GM18502 (cell line): ENCODE data around the gene CCDC6.

Source experiments
- ATAC-seq: cut with Tn5 transposase; IDR thresholded peaks from one replicate; pipeline ENCODE4 v1.9.1; 2021; ENCODE audit warnings: mild to moderate bottlenecking; ENCODE audit not compliant: unreplicated experiment, poor library complexity

CCDC6 gene

DNA sequence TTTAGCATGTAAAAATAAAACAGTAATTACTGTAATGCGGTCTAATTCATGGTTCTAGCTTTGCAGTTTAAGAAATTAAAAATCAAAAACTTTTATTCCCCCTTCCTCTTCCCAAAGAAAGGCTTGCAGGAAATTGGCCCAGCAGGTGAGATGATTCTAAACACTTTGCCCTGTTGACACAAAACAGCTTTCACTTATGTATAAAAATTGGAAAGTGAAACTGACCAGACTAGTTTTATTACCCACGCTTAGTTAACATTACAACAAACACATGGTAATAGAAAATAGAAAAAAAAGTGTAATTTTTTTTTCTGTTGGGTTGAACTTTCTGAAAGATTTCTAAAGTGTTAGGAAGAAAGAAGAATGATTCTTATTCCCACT lies 1.2 kb upstream of the CCDC6 start:
- no peak for ATAC-seq

DNA sequence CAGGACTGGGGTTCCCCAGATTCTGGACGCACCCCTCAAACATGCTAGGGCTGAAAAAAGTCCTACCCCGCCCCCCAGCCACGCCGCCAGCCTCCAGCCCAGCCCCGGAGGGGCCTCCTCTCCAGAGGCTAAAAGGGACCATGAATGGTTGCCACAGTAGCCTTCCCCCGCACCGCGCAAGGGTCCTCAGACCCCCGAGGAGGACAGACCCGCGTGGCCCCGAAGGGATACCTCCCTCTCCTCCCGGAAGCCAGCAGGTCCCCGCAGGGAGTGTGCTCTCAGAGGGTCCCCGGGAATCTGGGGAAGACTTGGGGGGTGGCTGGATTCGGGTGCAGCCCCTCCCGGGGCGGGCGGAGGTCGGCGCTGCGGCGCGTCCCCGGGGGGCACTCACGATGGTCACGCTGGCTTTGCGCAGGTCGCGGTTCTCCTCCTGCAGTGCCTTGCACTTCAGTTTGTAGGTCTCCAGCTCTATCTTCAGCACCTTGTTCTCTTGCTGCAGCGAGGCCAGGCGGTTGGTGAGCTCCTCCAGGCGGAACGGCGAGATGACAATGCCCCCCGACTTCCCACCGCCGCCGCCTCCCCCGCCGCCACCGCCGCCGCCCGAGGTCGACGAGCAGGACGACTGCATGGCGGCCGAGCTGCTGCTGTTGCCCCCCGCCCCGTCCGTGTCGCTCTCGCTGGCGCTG lies 482 bp downstream of the CCDC6 start:
- no peak for ATAC-seq

DNA sequence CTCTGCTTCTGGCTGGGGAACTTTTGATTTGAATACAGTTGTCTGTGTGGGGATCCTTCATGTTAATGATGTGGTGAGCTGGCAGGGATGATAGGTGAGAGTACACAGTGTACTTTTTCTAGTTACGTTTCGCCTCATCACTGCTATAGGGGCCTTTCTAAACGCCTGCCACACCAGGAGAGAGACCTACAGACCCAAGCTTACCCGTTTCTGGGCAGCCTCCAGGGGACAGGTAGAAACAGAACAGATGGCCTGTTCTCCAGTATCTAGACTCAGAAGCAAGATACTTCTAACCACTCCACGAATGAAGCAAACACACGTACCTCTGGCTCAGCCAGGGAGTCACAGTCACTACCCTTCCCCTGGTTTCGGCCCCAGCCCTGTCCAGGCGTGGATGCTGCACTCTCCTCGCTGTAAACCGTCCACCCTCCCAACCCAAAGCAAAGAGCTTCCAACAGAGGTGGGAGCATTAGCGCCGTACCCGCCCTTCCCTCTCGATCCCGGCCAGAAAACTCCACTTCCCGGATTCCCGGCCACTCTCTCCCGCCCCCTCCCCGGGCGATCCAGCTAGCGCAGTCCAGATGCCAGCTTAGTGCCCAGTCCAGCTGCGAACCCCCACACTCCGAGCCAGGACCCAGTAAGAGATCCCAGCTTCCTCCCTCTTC lies 1.2 kb downstream of the CCDC6 start:
- ATAC-seq, result peak; percentile 56

DNA sequence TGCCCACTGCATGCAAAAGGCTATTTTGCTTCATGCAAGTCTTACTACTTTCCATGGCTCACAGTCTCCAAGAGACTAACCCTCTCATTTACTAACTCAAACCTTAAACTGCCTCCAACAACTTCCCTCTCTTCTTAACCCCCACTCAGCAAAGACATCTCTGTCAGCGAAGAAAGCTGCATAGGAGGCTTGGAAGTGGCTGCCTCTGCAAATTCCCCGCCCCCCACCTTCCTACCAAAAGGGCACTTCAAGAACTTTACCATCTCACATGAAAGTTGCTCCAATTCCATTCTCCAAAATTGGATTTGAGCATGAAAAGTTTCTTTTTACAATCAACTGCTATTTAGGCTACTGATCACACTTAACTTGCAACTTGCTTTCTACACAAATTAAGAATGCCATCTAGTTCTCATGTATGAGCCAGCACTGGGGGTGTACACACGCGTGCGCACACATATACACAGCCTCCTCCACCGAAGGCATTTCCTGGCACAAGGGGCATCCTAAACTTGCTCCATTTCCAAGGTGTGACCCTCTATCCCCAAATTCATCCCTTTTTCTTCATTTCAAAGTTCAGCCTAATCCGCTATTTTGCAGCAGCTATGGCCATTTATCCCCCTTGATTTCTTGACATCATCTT lies 1.8 kb downstream of the CCDC6 start:
- no peak for ATAC-seq

DNA sequence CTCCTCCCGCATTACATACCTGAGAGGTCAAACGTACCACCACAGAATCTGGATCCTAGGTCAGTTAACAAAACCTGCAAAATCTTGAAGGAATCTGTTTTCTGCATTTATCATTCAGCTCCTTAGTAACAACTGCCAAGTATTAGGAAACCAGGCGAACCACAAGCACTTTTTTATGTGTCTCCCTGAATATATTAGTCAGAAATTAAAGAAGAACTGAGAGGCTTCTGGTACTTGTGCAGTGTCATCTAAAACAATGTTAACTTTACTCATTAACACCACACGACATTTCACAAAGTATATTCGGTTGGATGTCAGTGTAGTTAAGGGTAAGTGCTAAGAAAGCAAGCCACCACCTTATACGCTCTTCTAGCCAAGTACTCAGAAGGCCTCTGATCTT lies 2.5 kb downstream of the CCDC6 start:
- no peak for ATAC-seq

DNA sequence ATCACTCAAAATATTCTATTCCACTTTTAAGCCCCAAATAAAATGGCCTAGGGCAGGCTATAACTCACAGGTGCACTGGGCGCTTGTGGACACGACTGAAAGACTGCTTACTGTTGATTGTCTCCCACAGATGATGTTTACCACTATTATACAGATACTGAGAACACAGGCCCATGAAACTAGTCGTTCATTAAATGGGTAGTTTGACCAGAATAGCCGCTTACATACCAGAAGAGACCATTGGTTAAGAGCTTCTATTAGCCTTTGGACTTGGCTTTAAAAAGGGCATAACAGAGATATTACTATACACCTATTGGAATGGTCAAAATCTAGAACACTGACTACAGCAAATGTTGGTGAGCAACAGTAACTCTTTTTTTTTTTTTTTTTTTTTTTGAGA lies 4.3 kb downstream of the CCDC6 start:
- ATAC-seq, result no peak

DNA sequence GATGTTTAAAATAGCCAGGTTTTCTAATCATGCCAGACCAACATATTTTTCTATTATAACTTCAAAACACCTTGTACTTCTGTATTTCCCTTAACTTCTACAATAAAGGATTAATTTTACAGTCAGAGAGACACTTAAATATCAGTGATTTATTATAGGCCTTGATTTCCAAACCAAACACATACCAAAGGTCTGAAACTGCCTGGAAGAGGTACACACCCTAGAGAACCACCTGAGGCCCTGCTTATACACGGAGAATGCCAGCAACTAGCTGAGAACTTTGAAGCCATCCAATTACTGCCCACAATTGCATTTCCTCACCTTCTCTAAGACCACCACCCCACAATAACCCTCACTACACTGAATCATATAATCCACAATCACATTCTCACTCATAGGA lies 4.9 kb downstream of the CCDC6 start:
- no peak for ATAC-seq

DNA sequence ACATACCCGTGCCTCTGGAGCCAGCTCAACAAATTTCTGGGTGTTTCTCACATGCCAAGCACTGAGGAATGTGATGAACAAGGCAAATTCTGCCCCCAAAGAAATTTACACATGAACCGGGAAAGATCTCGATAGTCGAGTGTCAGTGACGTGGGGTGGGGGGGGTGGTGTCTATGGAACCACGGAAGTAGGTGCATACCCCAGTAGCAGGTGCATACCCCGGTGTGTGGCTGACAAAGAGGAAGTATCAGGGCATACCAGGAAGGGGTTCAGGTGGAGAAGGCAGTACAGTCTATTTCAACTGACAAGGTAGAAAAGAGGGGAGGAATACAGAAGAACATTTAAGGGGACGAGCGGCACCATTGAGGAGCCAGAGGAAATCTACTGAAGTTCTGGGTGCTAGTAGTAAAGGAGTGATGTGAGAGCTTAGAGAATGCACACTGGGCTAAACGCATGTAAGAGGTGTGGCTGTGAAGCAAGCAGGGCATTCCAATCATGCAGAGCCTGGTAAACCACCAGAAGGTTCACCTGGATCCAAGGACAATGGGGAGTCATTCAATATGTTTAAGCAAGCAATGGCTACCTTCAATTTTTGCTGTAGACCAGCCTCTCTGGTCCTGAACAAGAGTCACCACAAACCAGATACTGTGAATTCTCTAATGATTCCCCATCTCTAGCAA lies 6.2 kb downstream of the CCDC6 start:
- no peak for ATAC-seq

DNA sequence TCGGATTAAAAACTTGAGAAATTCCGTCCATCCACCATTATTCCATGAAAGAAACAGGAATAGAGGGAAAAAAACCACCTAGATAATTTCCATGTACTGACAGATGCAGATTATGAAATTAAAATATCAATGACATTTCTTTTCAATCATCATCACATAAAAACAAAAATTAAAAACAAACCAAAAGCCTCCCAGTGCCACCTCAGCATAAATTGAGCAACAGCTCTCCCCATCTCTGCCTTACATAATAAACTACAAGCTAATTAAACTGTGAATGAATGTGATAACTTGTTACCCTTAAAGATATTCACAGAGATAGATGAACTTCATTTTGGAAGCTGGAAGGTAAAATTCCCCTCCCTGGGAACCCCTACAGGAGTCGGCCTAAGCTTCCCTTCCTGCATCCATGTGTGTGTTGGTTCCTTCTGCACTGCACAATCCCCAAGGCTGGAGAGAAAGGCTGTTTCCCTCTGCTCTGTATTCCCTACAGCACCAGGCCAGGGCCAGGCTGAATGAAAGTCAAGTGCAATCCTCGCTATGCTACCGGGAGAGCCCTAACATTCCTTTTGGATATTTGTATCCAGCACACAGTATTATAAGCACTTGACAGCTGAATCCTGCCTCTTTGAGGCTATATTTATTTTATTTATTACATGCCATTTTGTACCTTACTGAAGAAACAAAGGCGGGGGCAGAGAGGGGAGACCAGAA lies 8.1 kb downstream of the CCDC6 start:
- ATAC-seq, result no peak

DNA sequence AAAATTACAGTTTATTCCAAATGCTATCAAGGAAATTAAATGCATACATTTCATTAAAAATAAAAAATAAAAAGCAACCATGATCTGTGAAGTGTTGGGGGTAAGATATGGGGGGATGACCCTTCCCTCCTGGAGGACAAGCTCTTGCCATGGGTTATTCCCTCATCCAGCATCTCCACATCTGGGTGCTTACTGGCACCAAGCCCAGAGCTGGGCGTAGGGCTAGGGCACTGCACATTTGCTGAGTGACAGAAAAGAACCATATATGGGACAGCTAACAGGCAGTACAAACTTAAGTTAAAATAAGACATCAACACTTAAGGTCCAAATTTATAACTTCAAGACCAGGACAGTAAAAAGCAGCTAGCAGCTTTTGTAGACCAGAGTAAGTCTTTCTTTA lies 10.2 kb downstream of the CCDC6 start:
- no peak for ATAC-seq

DNA sequence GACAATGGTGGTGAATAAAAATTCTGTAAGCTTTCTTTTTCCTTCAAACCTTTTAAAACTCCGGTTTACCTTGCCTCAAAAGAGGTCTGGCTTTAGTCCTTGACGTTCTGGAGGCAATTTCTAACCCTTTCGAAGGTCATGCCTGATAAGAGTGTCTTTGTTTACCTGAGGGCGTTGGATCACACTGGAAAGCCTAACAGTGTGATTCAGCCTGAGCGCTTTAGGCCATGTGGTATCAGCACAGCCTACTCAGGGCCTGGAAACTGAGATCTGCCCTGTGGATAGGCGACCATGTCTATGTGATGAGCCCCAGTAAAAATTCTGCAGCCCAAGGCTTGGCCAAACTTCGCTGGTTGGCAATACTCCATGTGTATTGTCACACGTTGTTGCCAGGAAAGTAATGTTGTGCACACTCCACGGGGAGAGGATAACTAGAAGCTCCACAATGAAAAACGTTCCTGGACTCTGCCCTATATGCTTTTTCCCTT lies 10.7 kb downstream of the CCDC6 start:
- no peak for ATAC-seq

DNA sequence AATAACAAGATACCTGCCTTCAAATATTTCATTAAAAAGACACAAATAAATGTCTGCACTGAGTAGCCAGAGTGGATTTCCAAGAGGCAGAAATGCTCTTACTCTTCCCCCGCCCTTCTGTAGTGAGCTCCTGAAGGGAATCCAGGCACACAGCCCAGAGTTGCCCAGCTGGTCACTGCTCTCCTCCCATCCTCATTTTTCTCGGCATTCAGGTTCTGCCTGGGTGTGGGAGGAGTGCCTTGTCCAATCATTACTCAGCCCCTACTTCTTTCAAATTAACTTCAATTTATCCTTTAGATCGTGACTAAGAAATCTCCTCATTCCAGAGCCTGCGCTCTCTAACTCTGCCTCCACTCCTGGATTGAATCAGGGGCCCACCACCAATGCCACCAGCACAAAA lies 12.2 kb downstream of the CCDC6 start:
- no peak for ATAC-seq

DNA sequence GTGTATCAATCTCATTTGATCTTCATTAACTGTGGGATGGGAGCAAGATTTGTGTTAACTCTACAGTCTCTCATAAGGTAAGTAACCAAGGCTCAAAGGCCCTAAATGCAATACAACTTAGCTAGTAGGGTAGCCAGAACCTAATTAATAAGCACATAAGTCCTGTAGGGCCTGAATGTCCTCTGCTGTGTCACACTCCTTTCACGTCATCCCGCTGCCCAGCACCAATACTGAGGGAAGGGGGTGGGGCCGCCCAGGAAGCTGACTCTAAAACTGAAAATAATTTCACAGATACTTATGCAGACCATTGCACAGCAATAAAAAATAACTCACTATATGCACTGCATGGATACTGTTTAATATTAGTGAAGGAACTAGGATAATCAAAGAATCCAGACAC lies 13.7 kb downstream of the CCDC6 start:
- no peak for ATAC-seq

DNA sequence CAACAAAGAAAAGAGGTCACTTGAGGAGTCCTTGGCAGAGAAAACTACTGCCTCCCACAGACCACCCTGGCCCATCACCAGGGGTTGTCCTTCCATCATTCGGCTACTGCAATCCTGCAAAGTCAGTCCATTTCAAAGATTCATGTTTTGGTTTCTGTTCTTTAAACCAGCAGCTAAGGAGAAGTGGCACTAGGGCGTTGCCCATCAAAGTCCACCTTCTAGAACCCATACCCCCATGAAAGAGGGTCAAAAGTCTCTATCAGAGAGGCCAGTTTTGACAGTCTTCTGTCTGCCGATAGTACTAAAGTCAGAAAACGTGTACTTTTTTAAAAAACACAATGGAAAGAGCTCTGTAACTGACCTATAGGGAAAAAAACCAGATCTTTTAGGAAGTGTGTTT lies 14.4 kb downstream of the CCDC6 start:
- ATAC-seq, result no peak

DNA sequence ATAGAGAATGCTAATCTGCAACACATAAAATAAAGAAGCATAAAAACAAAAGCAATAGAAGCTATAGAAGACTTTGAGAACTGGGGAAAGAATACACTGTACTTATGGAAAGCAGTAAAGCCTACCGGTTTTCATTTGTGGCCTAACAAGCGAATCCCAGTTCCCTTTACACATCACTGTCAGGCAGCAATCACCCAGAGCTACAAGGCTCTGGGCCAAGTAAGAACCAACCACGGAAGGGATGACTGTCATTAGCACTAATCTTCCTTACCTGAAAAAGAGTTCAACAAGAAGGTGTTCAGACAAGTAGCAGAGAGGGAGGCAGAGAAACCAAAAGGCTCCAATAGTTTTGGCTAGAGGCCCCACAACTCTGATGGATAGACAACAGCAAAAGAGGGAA lies 15.0 kb downstream of the CCDC6 start:
- ATAC-seq, result peak; percentile 66

DNA sequence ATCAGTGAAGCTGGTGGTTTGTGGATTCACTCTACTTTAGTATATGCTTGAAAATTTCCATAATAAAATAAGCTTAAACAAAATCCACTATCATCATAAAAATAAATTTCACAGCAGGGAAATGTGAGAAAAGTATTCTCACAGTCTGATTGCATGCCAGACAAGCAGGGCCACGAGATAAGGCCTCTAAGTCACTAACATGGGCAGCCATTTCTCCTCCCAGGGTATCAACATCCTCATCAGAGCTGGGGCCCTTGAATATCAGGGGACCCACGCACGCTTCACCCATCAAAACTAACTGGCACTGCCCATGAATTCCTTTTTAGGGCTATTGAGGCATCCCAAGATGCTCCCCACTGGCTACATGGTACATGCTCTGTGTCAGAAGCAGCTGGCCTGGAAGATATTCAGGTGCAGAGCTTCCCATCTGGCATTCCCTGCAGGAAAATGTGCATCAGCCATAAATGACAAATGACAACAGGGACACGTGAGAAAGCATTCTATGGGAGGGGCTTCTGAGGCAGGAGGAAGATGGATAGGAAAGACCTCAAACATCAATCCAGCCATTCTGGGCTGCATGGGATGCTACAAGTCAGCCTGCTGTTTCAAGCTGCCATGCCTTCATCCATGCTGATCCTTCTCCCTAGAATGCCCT lies 17.4 kb downstream of the CCDC6 start:
- ATAC-seq, result no peak

DNA sequence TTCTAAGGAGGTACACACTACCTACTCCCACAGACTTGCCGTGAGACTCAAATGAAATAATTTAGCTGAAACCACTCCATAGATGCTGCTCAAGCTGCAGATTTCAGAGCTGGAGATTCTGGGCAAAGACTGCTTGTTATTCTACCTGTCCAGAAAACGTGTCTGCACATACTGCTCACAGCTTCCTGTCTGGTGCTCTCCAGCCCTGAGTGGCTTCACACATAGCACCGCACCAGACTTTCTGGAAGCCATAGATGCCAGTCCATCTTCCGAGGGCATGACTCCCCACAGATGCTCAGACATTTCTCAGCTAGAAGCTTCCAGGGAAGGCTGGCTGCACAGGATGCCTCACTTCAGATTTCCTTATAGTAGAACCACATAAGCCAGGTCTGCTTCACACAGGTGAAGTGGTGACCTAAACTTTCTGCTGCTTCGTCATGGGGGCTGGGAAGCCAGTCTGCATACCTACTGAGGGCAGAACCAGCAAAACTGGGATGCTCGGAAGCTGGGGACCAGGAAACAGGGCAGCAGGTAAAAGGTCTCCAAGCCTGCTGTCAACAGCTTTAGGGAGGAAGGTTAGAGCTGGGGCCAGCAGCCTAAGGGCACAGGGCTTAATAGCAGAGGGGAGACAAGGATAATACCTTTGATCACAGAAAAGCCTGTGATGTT lies 18.2 kb downstream of the CCDC6 start:
- no peak for ATAC-seq

DNA sequence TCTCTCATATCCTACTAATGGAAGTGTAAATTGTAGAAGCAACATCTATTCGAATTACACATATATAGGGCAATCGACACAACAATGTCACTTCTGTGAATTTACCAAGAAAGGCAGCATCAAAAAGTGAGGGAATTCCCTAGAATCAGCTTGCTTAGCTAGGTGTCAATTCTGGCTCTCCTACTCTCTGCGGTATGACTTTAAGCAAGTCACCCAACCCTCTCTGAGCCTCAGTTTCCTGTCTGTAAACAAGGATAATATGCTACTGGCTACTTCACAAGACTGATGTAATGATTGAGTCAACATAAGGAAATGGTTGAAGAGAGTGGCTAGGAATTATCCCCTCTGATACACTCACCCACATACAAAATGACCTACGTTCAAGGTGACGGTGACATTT lies 19.4 kb downstream of the CCDC6 start:
- ATAC-seq, result no peak

DNA sequence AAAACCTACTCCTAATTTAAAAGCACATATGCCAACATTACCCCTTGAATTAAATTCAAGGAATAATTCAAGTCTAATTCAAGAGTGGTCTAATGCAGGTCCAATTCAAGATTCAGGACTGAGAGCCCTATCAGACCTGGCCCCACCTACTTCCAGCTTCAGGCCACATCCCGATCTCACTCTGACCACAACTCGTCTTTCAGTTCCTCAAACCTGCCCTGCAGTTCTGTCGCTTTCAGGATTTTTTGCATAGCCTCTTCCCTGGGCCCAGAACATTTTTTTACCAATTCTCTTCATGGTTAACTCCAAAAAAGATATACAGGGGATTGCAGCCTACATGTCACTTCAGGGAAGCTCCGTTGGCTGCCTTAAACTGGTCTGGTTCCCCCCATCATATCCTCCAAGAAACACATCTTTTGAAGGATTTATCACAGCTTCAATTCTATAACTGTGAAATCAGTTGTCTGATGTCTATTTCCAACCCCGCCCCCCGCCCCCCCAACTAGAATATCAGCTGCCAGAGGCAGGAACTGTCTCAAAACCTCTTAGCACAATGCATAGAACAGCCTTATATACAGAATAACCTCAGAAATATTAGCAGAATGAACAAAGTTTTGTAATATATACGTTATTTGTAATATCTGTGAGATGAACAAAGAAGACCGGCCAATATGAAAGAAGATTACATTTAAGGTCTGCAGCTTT lies 20.8 kb downstream of the CCDC6 start:
- peak; percentile 80 for ATAC-seq
